RWPE2 (cell line): ENCODE measurements around the gene SCIN.

ENCODE experiments used
- ATAC-seq: fragments of 200-7000 bp; cut with Tn5 transposase; 3 replicates; pipeline ENCODE4 v1.9.1; 2021; ENCODE audit warnings: low read depth
- DNase-seq: peaks from one replicate; pipeline ENCODE4 v3.0.0-alpha.2; 2020; ENCODE audit warnings: low spot score
- H3K27ac ChIP-seq: fragments of 450-650 bp; 2 replicates; pipeline ENCODE4 v1.5.1; 2017; ENCODE audit warnings: mild to moderate bottlenecking; ENCODE audit not compliant: poor library complexity, severe bottlenecking
- H3K27me3 ChIP-seq: fragments of 250-450 bp; sonication (Bioruptor Pico); 2 replicates; pipeline ENCODE4 v1.5.1; 2021; ENCODE audit warnings: mild to moderate bottlenecking, moderate library complexity; ENCODE audit not compliant: insufficient read depth, poor library complexity, severe bottlenecking
- H3K36me3 ChIP-seq: fragments of 250-450 bp; sonication (Bioruptor Pico); 2 replicates; pipeline ENCODE4 v1.5.1; 2020; ENCODE audit warnings: low read depth, mild to moderate bottlenecking, moderate library complexity
- H3K4me1 ChIP-seq: fragments of 250-450 bp; sonication (Bioruptor Pico); 2 replicates; pipeline ENCODE4 v1.5.1; 2021; ENCODE audit warnings: mild to moderate bottlenecking, moderate library complexity; ENCODE audit not compliant: insufficient read depth, poor library complexity, severe bottlenecking
- H3K4me3 ChIP-seq: fragments of 250-450 bp; sonication (Bioruptor Pico); 2 replicates; pipeline ENCODE4 v1.5.1; 2021; ENCODE audit warnings: mild to moderate bottlenecking, moderate library complexity; ENCODE audit not compliant: severe bottlenecking
- H3K9me3 ChIP-seq: fragments of 250-450 bp; sonication (Bioruptor Pico); 2 replicates; pipeline ENCODE4 v1.5.1; 2021; ENCODE audit warnings: mild to moderate bottlenecking, moderate library complexity; ENCODE audit not compliant: severe bottlenecking
- CTCF ChIP-seq: fragments of 450-650 bp; IDR thresholded peaks from one replicate; pipeline ENCODE4 v1.5.1; 2017; ENCODE audit warnings: mild to moderate bottlenecking, moderate library complexity; ENCODE audit not compliant: poor library complexity, severe bottlenecking

SCIN gene

GRCh38 chr7:12623223-12623622 lies 52.7 kb downstream of the SCIN start:
- H3K4me3 ChIP-seq = no peak overlapping the region
- H3K27ac ChIP-seq = no peak overlapping the region
- DNase-seq (no peak), ATAC-seq (no peak)
- peaks cover 3% of the 10 kb centered on the region for H3K27me3 ChIP-seq
- H3K36me3 ChIP-seq = no peaks in the 10 kb centered on the region
- H3K9me3 ChIP-seq = no peaks in the 10 kb centered on the region
- TF ChIP-seq CTCF = no peak
- no peaks in the 10 kb centered on the region for H3K4me1 ChIP-seq

DNA sequence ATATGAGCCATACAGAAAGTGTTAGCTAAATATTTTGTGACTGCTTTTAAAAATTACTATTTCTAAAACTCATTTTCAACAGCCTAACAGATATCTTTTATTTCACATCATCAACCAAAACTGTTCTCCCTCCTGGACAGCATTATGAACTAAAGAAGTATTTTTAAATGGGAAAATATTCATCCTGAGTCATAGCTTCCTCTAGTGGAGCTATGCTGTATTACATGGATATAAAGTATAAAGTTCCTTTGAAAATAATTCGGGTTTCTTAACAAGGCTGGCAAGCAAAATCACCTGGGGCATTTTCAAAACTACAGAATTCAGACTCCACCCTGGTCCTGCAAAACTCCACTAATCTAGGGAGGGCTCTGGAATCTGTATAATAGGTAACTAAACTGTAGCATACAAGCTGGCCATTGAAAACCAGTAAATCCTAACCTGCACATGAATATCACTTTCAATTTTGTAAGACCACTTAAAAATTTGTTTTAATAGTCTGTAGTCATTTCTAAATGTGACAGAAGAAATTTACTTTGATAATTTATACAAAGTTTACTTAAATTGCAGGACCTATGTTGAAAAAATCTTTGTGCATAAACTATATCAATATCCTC lies 53.5 kb downstream of the SCIN start:
- Histone ChIP-seq H3K36me3 (no peaks in the 10 kb centered on the region), H3K27me3 (peaks cover 3% of the 10 kb centered on the region), H3K9me3 (no peaks in the 10 kb centered on the region), H3K4me3 (no peak overlapping the region), H3K27ac (no peak overlapping the region), H3K4me1 (no peaks in the 10 kb centered on the region)
- DNase-seq (no peak), ATAC-seq (no peak)
- TF ChIP-seq CTCF = peak; percentile 95

- H3K9me3 ChIP-seq = no peaks in the 10 kb centered on the region
- no peaks in the 10 kb centered on the region for H3K4me1 ChIP-seq
- no peak for ATAC-seq
- TF ChIP-seq CTCF = no peak
- no peak overlapping the region for H3K4me3 ChIP-seq
- no peak for DNase-seq
- H3K27me3 ChIP-seq = peaks cover 3% of the 10 kb centered on the region
- no peaks in the 10 kb centered on the region for H3K36me3 ChIP-seq
- H3K27ac ChIP-seq = no peak overlapping the region
These were observed 55.3 kb downstream of the SCIN start for GRCh38 chr7:12625836-12626235.

DNA sequence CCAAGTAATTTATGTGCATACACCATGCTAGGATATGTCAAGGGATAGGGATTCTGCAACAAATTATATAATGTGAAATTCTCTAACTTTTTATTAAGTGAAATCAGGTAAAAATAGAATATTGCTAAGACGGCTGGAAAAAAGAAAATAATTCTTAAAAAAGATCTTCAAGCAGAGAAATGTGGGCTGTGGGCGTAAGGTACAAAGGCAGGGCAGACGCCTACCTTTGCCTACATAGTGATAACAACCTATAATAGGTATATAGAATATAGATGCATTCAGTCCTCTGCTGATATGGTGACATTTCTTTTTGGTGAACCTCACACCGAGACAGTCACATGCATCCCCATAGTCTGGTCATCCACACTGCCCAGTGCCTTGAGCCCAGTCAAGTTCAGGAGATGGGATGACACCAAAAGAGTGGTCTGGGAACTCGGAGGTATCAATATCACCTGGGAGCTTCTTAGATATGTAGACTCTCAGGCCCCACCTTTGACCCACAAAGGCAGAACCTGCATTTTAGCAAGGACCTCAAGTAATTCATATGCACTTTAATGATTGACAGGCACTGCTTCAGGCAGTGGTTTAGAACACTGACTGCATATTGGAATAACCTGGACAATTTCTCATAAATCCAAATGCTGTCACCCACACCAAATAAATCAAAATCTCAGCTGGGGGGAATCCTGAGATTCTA lies 59.4 kb downstream of the SCIN start:
- Histone ChIP-seq H3K27me3 (no peaks in the 10 kb centered on the region), H3K4me3 (no peak overlapping the region), H3K27ac (no peak overlapping the region), H3K36me3 (no peaks in the 10 kb centered on the region), H3K4me1 (no peaks in the 10 kb centered on the region), H3K9me3 (no peaks in the 10 kb centered on the region)
- no peak for ATAC-seq
- no peak for DNase-seq
- TF ChIP-seq CTCF = no peak

DNA sequence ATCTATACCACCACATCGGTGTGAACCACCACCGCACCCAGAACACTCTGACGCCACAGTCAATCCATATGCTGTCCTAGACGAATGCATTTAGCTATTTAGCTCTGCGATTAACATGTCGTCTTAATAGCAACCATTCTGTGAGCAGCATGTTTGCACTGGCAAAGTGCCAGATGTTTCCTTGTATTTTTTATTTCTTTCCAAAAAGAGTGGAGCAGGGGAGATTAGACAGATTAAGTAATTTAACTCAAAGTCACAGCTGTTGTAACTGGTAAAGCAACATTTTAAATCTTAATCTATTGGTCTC lies 59.9 kb downstream of the SCIN start:
- DNase-seq = no peak
- H3K27me3 ChIP-seq = no peaks in the 10 kb centered on the region
- TF ChIP-seq CTCF = no peak
- H3K27ac ChIP-seq = no peak overlapping the region
- H3K4me1 ChIP-seq = no peaks in the 10 kb centered on the region
- no peak overlapping the region for H3K4me3 ChIP-seq
- no peaks in the 10 kb centered on the region for H3K9me3 ChIP-seq
- H3K36me3 ChIP-seq = no peaks in the 10 kb centered on the region
- ATAC-seq = no peak
